K562 (cell line): Measurements from ENCODE around the gene IDH1. TPM values are rescaled to one million over a fixed set of nuclear protein-coding genes. Genes with fewer than 3 reads are reported as not detected.

Source experiments
- ATAC-seq: fragments of 200-7000 bp; cut with Tn5 transposase; 3 replicates; pipeline ENCODE4 v1.9.1; 2020; ENCODE audit warnings: moderate library complexity
- BruUV-seq: library from RNA; stranded (reverse); fragments of 400-500 nt; replicated peaks from 2 replicates; lab custom pipeline; 2021; lab: Mats Ljungman, UMichigan
- CTCF ChIA-PET: fragments of 300-600 bp; formaldehyde crosslinking; extraction: SDS; loops from one replicate; lab custom pipeline; 2021; ENCODE audit warnings: low intra/inter-chr PET ratio; lab: Yijun Ruan, JAX
- POLR2A ChIA-PET: fragments of 300-600, 350-650 bp; sonication (Branson Sonifier 250); formaldehyde crosslinking; extraction: SDS; loops from one replicate; lab custom pipeline; 2021; ENCODE audit warnings: antibody characterized with exemption, inconsistent platforms; lab: Yijun Ruan, JAX
- DNase-seq, 4 experiments: peaks; one replicate each; pipeline versions ENCODE4 v3.0.0 to v3.0.0-alpha.2; 2011 to 2018; ENCODE audit warnings: low spot score in 3 of 4, mixed read lengths in 3 of 4; ENCODE audit errors: extremely low read depth in 1 of 4
- FAIRE-seq: peaks from 2 replicates; lab custom pipeline; 2011; peaks lifted over from hg19 to GRCh38; lab: Jason Lieb, UNC
- H2AFZ ChIP-seq: 2 replicates; pipeline ENCODE4 v1.6.0; 2011; ENCODE audit warnings: low read depth, low read length, control low read depth, inconsistent platforms
- H3K27ac ChIP-seq: fragments of 200-600 bp; 3 replicates; pipeline ENCODE4 v1.8.0; 2011; ENCODE audit warnings: low read depth, mild to moderate bottlenecking, control low read depth, inconsistent platforms, low read length, moderate library complexity, mixed read lengths; ENCODE audit errors: extremely low read depth
- H3K27me3 ChIP-seq, 2 experiments: fragments of 300-600 bp in 1 of 2; 2 replicates in 1 of 2; 3 replicates in 1 of 2; pipeline versions ENCODE4 v1.6.0 to v1.8.0; 2011; ENCODE audit warnings: inconsistent platforms in 2 of 2, low read length in 2 of 2, mild to moderate bottlenecking in 1 of 2, mixed read lengths in 1 of 2, moderate library complexity in 1 of 2; ENCODE audit not compliant: control insufficient read depth in 2 of 2, insufficient read depth in 2 of 2
- H3K36me3 ChIP-seq: fragments of 300-600 bp; 3 replicates; pipeline ENCODE4 v1.8.0; 2011; ENCODE audit warnings: mild to moderate bottlenecking, low read length, inconsistent platforms; ENCODE audit not compliant: control insufficient read depth, insufficient read depth
- H3K4me1 ChIP-seq, 2 experiments: fragments of 200-600 bp in 1 of 2; replicated peaks in 1 of 2; 2 replicates in 1 of 2; 3 replicates in 1 of 2; pipeline versions ENCODE4 v1.5.1 to v1.8.0; 2011; ENCODE audit warnings: inconsistent platforms in 2 of 2, low read length in 2 of 2, mild to moderate bottlenecking in 1 of 2, mixed read lengths in 1 of 2, moderate library complexity in 1 of 2; ENCODE audit not compliant: control insufficient read depth in 2 of 2, insufficient read depth in 2 of 2
- H3K4me2 ChIP-seq: 2 replicates; pipeline ENCODE4 v1.6.1; 2011; ENCODE audit warnings: low read length, control low read depth, inconsistent platforms, mixed read lengths; ENCODE audit not compliant: insufficient read depth
- H3K4me3 ChIP-seq: fragments of 200-600 bp; sonication (generic), shearing (Covaris generic); 2 replicates; pipeline ENCODE4 v1.5.1; 2016; ENCODE audit warnings: control low read depth, inconsistent platforms
- H3K79me2 ChIP-seq: fragments of 200-600 bp; 3 replicates; pipeline ENCODE4 v1.8.0; 2011; ENCODE audit warnings: low read length, inconsistent platforms; ENCODE audit not compliant: control insufficient read depth, insufficient read depth
- H3K9ac ChIP-seq, 2 experiments: 2 replicates each; pipeline versions ENCODE4 v1.6.0 to v1.6.1; 2011; ENCODE audit warnings: low read depth in 2 of 2, low read length in 2 of 2, control low read depth in 1 of 2, inconsistent platforms in 1 of 2, mild to moderate bottlenecking in 1 of 2, mixed read lengths in 1 of 2; ENCODE audit not compliant: insufficient read depth in 1 of 2
- H3K9me1 ChIP-seq: one replicate; pipeline ENCODE4 v1.6.0; 2011; ENCODE audit warnings: inconsistent platforms, mild to moderate bottlenecking, low read length, moderate library complexity; ENCODE audit not compliant: control insufficient read depth, insufficient read depth
- H3K9me3 ChIP-seq: replicated peaks from 2 replicates; pipeline ENCODE4 v1.5.1; 2011; ENCODE audit warnings: low read depth, low read length, inconsistent platforms; ENCODE audit not compliant: control insufficient read depth, insufficient read depth
- H4K20me1 ChIP-seq: replicated peaks from 2 replicates; pipeline ENCODE4 v1.6.1; 2011; ENCODE audit warnings: low read length, inconsistent platforms, mixed read lengths; ENCODE audit not compliant: control insufficient read depth, insufficient read depth
- ARID1B ChIP-seq: fragments of 450-650 bp; IDR thresholded peaks from 2 replicates; pipeline ENCODE4 v1.6.1; 2016; ENCODE audit warnings: antibody characterized with exemption, mild to moderate bottlenecking, inconsistent platforms
- CBFA2T2 ChIP-seq: fragments of 450-650 bp; conservative IDR thresholded peaks from 2 replicates; pipeline ENCODE4 v1.6.1; 2017; ENCODE audit warnings: mild to moderate bottlenecking
- CBFA2T3 ChIP-seq: fragments of 450-650 bp; IDR thresholded peaks from 2 replicates; pipeline ENCODE4 v1.6.1; 2017
- CCNT2 ChIP-seq: IDR thresholded peaks from 2 replicates; pipeline ENCODE4 v1.6.1; 2011; ENCODE audit warnings: borderline replicate concordance, low read depth, mild to moderate bottlenecking, moderate library complexity, mixed read lengths, low read length; ENCODE audit not compliant: insufficient read length; ENCODE audit errors: extremely low read depth
- MEIS2 ChIP-seq: fragments of 450-650 bp; IDR thresholded peaks from 2 replicates; pipeline ENCODE4 v1.6.1; 2014; ENCODE audit warnings: mild to moderate bottlenecking; ENCODE audit not compliant: partially characterized antibody
- NR2C1 ChIP-seq, 2 experiments: fragments of 450-650 bp; IDR thresholded peaks; 2 replicates each; pipeline ENCODE4 v1.6.1; 2017; ENCODE audit warnings: mild to moderate bottlenecking in 2 of 2, antibody characterized with exemption in 1 of 2, inconsistent platforms in 1 of 2, missing compliant biosample characterization in 1 of 2, missing genetic modification characterization in 1 of 2
- PHF21A ChIP-seq: fragments of 450-650 bp; IDR thresholded peaks from 2 replicates; pipeline ENCODE4 v1.6.1; 2017; ENCODE audit warnings: low read depth, borderline replicate concordance
- SIN3A ChIP-seq, 2 experiments: fragments of 150-350 bp in 1 of 2; IDR thresholded peaks; 2 replicates each; pipeline ENCODE4 v1.6.1; 2011 to 2016; ENCODE audit warnings: borderline replicate concordance in 2 of 2, low read depth in 2 of 2, low read length in 2 of 2, mild to moderate bottlenecking in 2 of 2, moderate library complexity in 2 of 2; ENCODE audit not compliant: control insufficient read depth in 1 of 2
- TEAD4 ChIP-seq, 2 experiments: sonication (generic) in 1 of 2; formaldehyde crosslinking in 1 of 2; IDR thresholded peaks; 2 replicates each; pipeline versions ENCODE4 v1.6.1 to v1.8.0; 2012 to 2022; ENCODE audit warnings: borderline replicate concordance in 1 of 2, inconsistent platforms in 1 of 2, low read length in 1 of 2, mild to moderate bottlenecking in 1 of 2, missing genetic modification reagents in 1 of 2
- ZBTB40 ChIP-seq, 2 experiments: fragments of 450-650 bp in 1 of 2; sonication (generic) in 1 of 2; formaldehyde crosslinking in 1 of 2; IDR thresholded peaks; 2 replicates each; pipeline versions ENCODE4 v1.7.1 to v1.9.0; 2016 to 2022; ENCODE audit warnings: inconsistent platforms in 1 of 2, mild to moderate bottlenecking in 1 of 2, missing genetic modification reagents in 1 of 2
- WGBS: fragments of 100-300 bp; shearing (Covaris generic); methylation state at CpG from one replicate; pipeline ENCODE4 v1.1.6; 2016; ENCODE audit warnings: low coverage, mixed read lengths; ENCODE audit not compliant: insufficient coverage; ENCODE audit errors: missing lambda C conversion rate; 5-methylcytosine and 5-hydroxymethylcytosine counted together
- in situ Hi-C: fragments of 300-500 bp; cut with MboI; formaldehyde crosslinking; loops from 4 replicates; pipeline ENCODE4 v1.15.0; 2018; ENCODE audit warnings: inconsistent platforms, mixed read lengths
- intact Hi-C: fragments of 100-400 bp; cut with micrococcal nuclease; formaldehyde crosslinking; loops from 2 replicates; pipeline ENCODE4 v1.14.2; 2022
- polyA plus RNA-seq, 8 experiments: library from polyadenylated mRNA; depleted of rRNA in 4 of 8; stranded (reverse) in 5 of 8; unstranded in 3 of 8; fragments of >200 nt; fragmentation: Nextera tagmentation in 2 of 8; fragmentation: Illumina TruSeq in 1 of 8; extraction: Ambion mirVana in 2 of 8; extraction: Trizol in 1 of 8; gene quantifications; 2 replicates each; pipeline versions ENCODE4 v1.2.1 to v1.2.3, GENCODE V29; 2011 to 2014; ENCODE audit warnings: inconsistent platforms in 1 of 8, missing spikeins in 1 of 8
- total RNA-seq, 7 experiments: library from RNA; depleted of rRNA in 6 of 7; stranded (reverse); fragments of >200 nt in 6 of 7; fragmentation: Illumina TruSeq in 2 of 7; extraction: Trizol in 2 of 7; gene quantifications; 2 replicates each; pipeline versions ENCODE4 v1.2.1 to v1.2.3, GENCODE V29; 2011 to 2021; ENCODE audit warnings: low replicate concordance in 1 of 7

The IDH1 gene
- total and polyA plus RNA-seq, 9 of the 15 experiments (the other 6 are each of a cell fraction or from before 2014, with no cell fraction given): 61.9 to 194 (median 101) TPM

- H3K4me2 ChIP-seq: no peak overlapping the region
- DNase-seq: peak in 1 of 4 experiments; percentile 6
- peaks cover 0 to 6% of the 10 kb centered on the region in 2 experiments; a peak in 2 of 5 replicates for H3K4me1 ChIP-seq
- no peak for ATAC-seq
- no peaks in the 10 kb centered on the region for H3K79me2 ChIP-seq
- in situ Hi-C loops: no loop called here
- POLR2A ChIA-PET: interaction anchor here (1.0 to 1.2 kb wide), 3 partner anchors 18 to 36 kb away, joined by 3 to 5 read pairs (median 3); no protein-coding TSS in a partner anchor
- no peak overlapping the region for H3K4me3 ChIP-seq
- H3K27ac ChIP-seq: no peak overlapping the region
- BruUV-seq: no TSS peak
- 42% methylated on average over 4 of the region's 4 CpGs for WGBS
- no peak for FAIRE-seq
- H4K20me1 ChIP-seq: no peaks in the 10 kb centered on the region
- intact Hi-C loops: no loop called here
- no peak overlapping the region for H2AFZ ChIP-seq
- H3K27me3 ChIP-seq: no peaks in the 10 kb centered on the region
- no peaks in the 10 kb centered on the region for H3K9me1 ChIP-seq
- peaks cover 63% of the 10 kb centered on the region for H3K36me3 ChIP-seq
- no peak overlapping the region for H3K9ac ChIP-seq
- CTCF ChIA-PET: no interaction called here
- no peaks in the 10 kb centered on the region for H3K9me3 ChIP-seq
- 0 out of 2 replicates have a peak, but pooled peaks have one; percentile 10 for TF ChIP-seq TEAD4 (IDR thresholded peaks at IDR 0.05; ENCODE audit: low read length)
- TF ChIP-seq TEAD4 (CRISPR knock-in tag; IDR thresholded peaks at IDR 0.05; ENCODE audit: borderline replicate concordance): no peak
- no peak for TF ChIP-seq NR2C1 (IDR thresholded peaks at IDR 0.05)
- TF ChIP-seq NR2C1 (tag; IDR thresholded peaks at IDR 0.05): no peak
- peak; percentile 42; the same call in 1 of the 2 replicates for TF ChIP-seq CBFA2T3
- TF ChIP-seq CBFA2T2: 0 out of 2 replicates have a peak, but pooled peaks have one; percentile 8
- no peak for TF ChIP-seq ZBTB40 (IDR thresholded peaks at IDR 0.05)
- TF ChIP-seq ZBTB40 (CRISPR knock-in tag; IDR thresholded peaks at IDR 0.05): no peak
- no peak for TF ChIP-seq PHF21A
- TF ChIP-seq ARID1B: peak; percentile 57
- peak; percentile 79 for TF ChIP-seq MEIS2
- peak; percentile 46 for TF ChIP-seq CCNT2
- no peak for TF ChIP-seq SIN3A (IDR thresholded peaks at IDR 0.05; ENCODE audit: borderline replicate concordance in 2 of 2, control insufficient read depth in 1 of 2, low read depth in 2 of 2, low read length in 2 of 2)
Observed at GRCh38 chr2:208304157-208304556, 49.3 kb upstream of the IDH1 start.
